ENCODE data around the gene LYVE1. TPM values are rescaled to one million over a fixed set of nuclear protein-coding genes. Genes with fewer than 3 reads are reported as not detected.

LYVE1 gene
- total and polyA plus RNA-seq, 5 donors from 2014 or later: not detected

GRCh38 chr11:10605941-10606381 lies 37.5 kb upstream of the LYVE1 start:
- Histone ChIP-seq H3K36me3 (ENCODE audit: control insufficient read depth, insufficient read depth, low read length) (no peaks in the 10 kb centered on the region), H3K4me3 (ENCODE audit: low read depth, low read length) (no peak overlapping the region), H3K27me3 (ENCODE audit: control insufficient read depth, insufficient read depth, low read length) (peaks cover 2% of the 10 kb centered on the region), H3K4me1 (ENCODE audit: control insufficient read depth, insufficient read depth, low read length, poor library complexity, severe bottlenecking) (no peaks in the 10 kb centered on the region), H3K9me3 (ENCODE audit: control insufficient read depth in 2 of 2, low read length in 2 of 2) (no peaks in the 10 kb centered on the region), H3K27ac (ENCODE audit: insufficient read depth, low read length, poor library complexity, severe bottlenecking) (no peak overlapping the region)
- H3K9me3 Mint-ChIP-seq: no peaks in the 10 kb centered on the region
- H3K36me3 Mint-ChIP-seq: no peaks in the 10 kb centered on the region
- peaks cover 24% of the 10 kb centered on the region for H3K27me3 Mint-ChIP-seq
- no peak overlapping the region for H3K4me3 Mint-ChIP-seq
- DNase-seq: no peak
- ATAC-seq (ENCODE audit: low read depth in 2 of 2): no peak
- no peaks in the 10 kb centered on the region for H3K4me1 Mint-ChIP-seq
- no peak overlapping the region for H3K27ac Mint-ChIP-seq

- H3K36me3 ChIP-seq (ENCODE audit: control insufficient read depth, insufficient read depth, low read length): no peaks in the 10 kb centered on the region
- H3K4me1 ChIP-seq (ENCODE audit: control insufficient read depth, insufficient read depth, low read length, poor library complexity, severe bottlenecking): no peaks in the 10 kb centered on the region
- ATAC-seq (ENCODE audit: low read depth in 2 of 2): no peak
- Mint-ChIP-seq H3K27ac (no peak overlapping the region), H3K4me1 (no peaks in the 10 kb centered on the region), H3K4me3 (no peak overlapping the region), H3K36me3 (no peaks in the 10 kb centered on the region), H3K27me3 (peaks cover 18% of the 10 kb centered on the region), H3K9me3 (peaks cover 0 to 3% (median 0%) of the 10 kb centered on the region in 7 donors)
- no peak for DNase-seq
- H3K27me3 ChIP-seq (ENCODE audit: control insufficient read depth, insufficient read depth, low read length): no peaks in the 10 kb centered on the region
- no peaks in the 10 kb centered on the region for H3K9me3 ChIP-seq (ENCODE audit: control insufficient read depth in 2 of 2, low read length in 2 of 2)
- H3K4me3 ChIP-seq (ENCODE audit: low read depth, low read length): no peak overlapping the region
- no peak overlapping the region for H3K27ac ChIP-seq (ENCODE audit: insufficient read depth, low read length, poor library complexity, severe bottlenecking)
Measured at GRCh38 chr11:10604798-10605197, 36.3 kb upstream of the LYVE1 start.

DNA sequence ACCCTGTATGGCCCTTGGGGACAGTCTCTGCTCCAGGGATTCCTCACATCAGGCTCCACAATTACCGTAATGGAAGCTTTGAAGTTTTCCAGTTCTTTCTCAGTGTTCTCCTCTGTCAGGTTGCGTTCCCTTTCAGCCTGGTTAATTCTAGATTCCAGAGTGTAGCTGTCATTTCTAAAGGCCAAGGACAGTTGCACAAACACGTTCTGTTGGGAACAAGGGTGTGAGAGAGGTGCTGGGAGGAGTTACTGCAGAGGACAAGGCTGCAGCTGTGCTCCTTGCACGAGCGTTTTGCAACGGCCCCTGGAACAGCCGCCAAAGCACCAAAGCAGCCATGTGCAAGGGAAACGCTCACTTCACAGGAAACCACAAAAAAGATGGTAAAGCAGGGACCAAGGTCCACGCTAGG lies 35.9 kb upstream of the LYVE1 start:
- peaks cover 13% of the 10 kb centered on the region for H3K27me3 Mint-ChIP-seq
- H3K4me3 Mint-ChIP-seq: no peak overlapping the region
- no peak overlapping the region for H3K27ac ChIP-seq (ENCODE audit: insufficient read depth, low read length, poor library complexity, severe bottlenecking)
- ATAC-seq (ENCODE audit: low read depth in 2 of 2) (no peak), DNase-seq (no peak)
- H3K4me3 ChIP-seq (ENCODE audit: low read depth, low read length): no peak overlapping the region
- H3K36me3 Mint-ChIP-seq: no peaks in the 10 kb centered on the region
- H3K36me3 ChIP-seq (ENCODE audit: control insufficient read depth, insufficient read depth, low read length): no peaks in the 10 kb centered on the region
- no peaks in the 10 kb centered on the region for H3K4me1 Mint-ChIP-seq
- H3K27me3 ChIP-seq (ENCODE audit: control insufficient read depth, insufficient read depth, low read length): no peaks in the 10 kb centered on the region
- no peak overlapping the region for H3K27ac Mint-ChIP-seq
- no peaks in the 10 kb centered on the region for H3K9me3 ChIP-seq (ENCODE audit: control insufficient read depth in 2 of 2, low read length in 2 of 2)
- no peaks in the 10 kb centered on the region for H3K4me1 ChIP-seq (ENCODE audit: control insufficient read depth, insufficient read depth, low read length, poor library complexity, severe bottlenecking)
- H3K9me3 Mint-ChIP-seq: peaks cover 0 to 3% (median 0%) of the 10 kb centered on the region in 7 donors

GRCh38 chr11:10603721-10604297 lies 35.3 kb upstream of the LYVE1 start:
- no peaks in the 10 kb centered on the region for H3K36me3 ChIP-seq (ENCODE audit: control insufficient read depth, insufficient read depth, low read length)
- no peak overlapping the region for H3K4me3 ChIP-seq (ENCODE audit: low read depth, low read length)
- no peaks in the 10 kb centered on the region for H3K9me3 ChIP-seq (ENCODE audit: control insufficient read depth in 2 of 2, low read length in 2 of 2)
- H3K27me3 Mint-ChIP-seq: peaks cover 12% of the 10 kb centered on the region
- ATAC-seq (ENCODE audit: low read depth in 2 of 2) (no peak), DNase-seq (no peak)
- H3K27me3 ChIP-seq (ENCODE audit: control insufficient read depth, insufficient read depth, low read length): peaks cover 3% of the 10 kb centered on the region
- no peaks in the 10 kb centered on the region for H3K4me1 ChIP-seq (ENCODE audit: control insufficient read depth, insufficient read depth, low read length, poor library complexity, severe bottlenecking)
- H3K9me3 Mint-ChIP-seq: peaks cover 0 to 3% (median 0%) of the 10 kb centered on the region in 7 donors
- no peak overlapping the region for H3K27ac Mint-ChIP-seq
- no peaks in the 10 kb centered on the region for H3K4me1 Mint-ChIP-seq
- H3K27ac ChIP-seq (ENCODE audit: insufficient read depth, low read length, poor library complexity, severe bottlenecking): no peak overlapping the region
- H3K4me3 Mint-ChIP-seq: no peak overlapping the region
- H3K36me3 Mint-ChIP-seq: no peaks in the 10 kb centered on the region

GRCh38 chr11:10602945-10603344 lies 34.5 kb upstream of the LYVE1 start:
- Histone ChIP-seq H3K27ac (ENCODE audit: insufficient read depth, low read length, poor library complexity, severe bottlenecking) (no peak overlapping the region), H3K4me1 (ENCODE audit: control insufficient read depth, insufficient read depth, low read length, poor library complexity, severe bottlenecking) (no peaks in the 10 kb centered on the region), H3K27me3 (ENCODE audit: control insufficient read depth, insufficient read depth, low read length) (peaks cover 3% of the 10 kb centered on the region), H3K36me3 (ENCODE audit: control insufficient read depth, insufficient read depth, low read length) (no peaks in the 10 kb centered on the region), H3K4me3 (ENCODE audit: low read depth, low read length) (no peak overlapping the region), H3K9me3 (ENCODE audit: control insufficient read depth in 2 of 2, low read length in 2 of 2) (no peaks in the 10 kb centered on the region)
- no peak overlapping the region for H3K4me3 Mint-ChIP-seq
- H3K36me3 Mint-ChIP-seq: no peaks in the 10 kb centered on the region
- H3K9me3 Mint-ChIP-seq: peaks cover 0 to 3% (median 0%) of the 10 kb centered on the region in 7 donors
- no peak for DNase-seq
- H3K27ac Mint-ChIP-seq: no peak overlapping the region
- no peaks in the 10 kb centered on the region for H3K4me1 Mint-ChIP-seq
- peaks cover 8% of the 10 kb centered on the region for H3K27me3 Mint-ChIP-seq
- ATAC-seq (ENCODE audit: low read depth in 2 of 2): no peak

GRCh38 chr11:10602366-10602765 lies 33.9 kb upstream of the LYVE1 start:
- Mint-ChIP-seq H3K4me3 (no peak overlapping the region), H3K4me1 (no peaks in the 10 kb centered on the region), H3K27me3 (peaks cover 8% of the 10 kb centered on the region), H3K9me3 (peaks cover 0 to 3% (median 0%) of the 10 kb centered on the region in 7 donors), H3K27ac (no peak overlapping the region), H3K36me3 (no peaks in the 10 kb centered on the region)
- no peak for ATAC-seq (ENCODE audit: low read depth in 2 of 2)
- no peaks in the 10 kb centered on the region for H3K4me1 ChIP-seq (ENCODE audit: control insufficient read depth, insufficient read depth, low read length, poor library complexity, severe bottlenecking)
- no peaks in the 10 kb centered on the region for H3K36me3 ChIP-seq (ENCODE audit: control insufficient read depth, insufficient read depth, low read length)
- no peak overlapping the region for H3K27ac ChIP-seq (ENCODE audit: insufficient read depth, low read length, poor library complexity, severe bottlenecking)
- H3K9me3 ChIP-seq (ENCODE audit: control insufficient read depth in 2 of 2, low read length in 2 of 2): no peaks in the 10 kb centered on the region
- H3K4me3 ChIP-seq (ENCODE audit: low read depth, low read length): no peak overlapping the region
- DNase-seq: no peak
- H3K27me3 ChIP-seq (ENCODE audit: control insufficient read depth, insufficient read depth, low read length): peaks cover 3% of the 10 kb centered on the region

DNA sequence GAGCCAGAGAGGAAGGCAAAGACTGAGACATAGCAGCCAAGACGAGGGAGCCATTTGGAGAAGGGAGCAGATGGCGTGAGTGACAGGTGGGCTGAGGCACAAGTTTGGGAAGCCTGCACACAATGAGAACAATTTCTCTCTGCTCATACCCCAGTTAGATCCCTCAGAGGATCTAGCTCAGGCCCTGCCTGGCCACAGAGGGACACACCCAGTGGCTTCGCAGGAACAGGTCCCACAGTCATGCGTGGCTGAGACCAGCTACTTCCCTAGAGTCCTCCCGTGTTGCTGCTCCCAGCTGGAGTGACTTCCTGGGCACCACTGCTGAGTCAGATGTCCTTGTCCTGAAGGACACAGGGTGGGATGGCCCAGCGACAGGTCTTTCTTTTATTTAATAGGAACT lies 33.4 kb upstream of the LYVE1 start:
- Histone ChIP-seq H3K27ac (ENCODE audit: insufficient read depth, low read length, poor library complexity, severe bottlenecking) (no peak overlapping the region), H3K4me3 (ENCODE audit: low read depth, low read length) (no peak overlapping the region), H3K27me3 (ENCODE audit: control insufficient read depth, insufficient read depth, low read length) (peaks cover 3% of the 10 kb centered on the region), H3K9me3 (ENCODE audit: control insufficient read depth in 2 of 2, low read length in 2 of 2) (no peaks in the 10 kb centered on the region), H3K36me3 (ENCODE audit: control insufficient read depth, insufficient read depth, low read length) (no peaks in the 10 kb centered on the region), H3K4me1 (ENCODE audit: control insufficient read depth, insufficient read depth, low read length, poor library complexity, severe bottlenecking) (no peaks in the 10 kb centered on the region)
- no peak overlapping the region for H3K27ac Mint-ChIP-seq
- H3K4me1 Mint-ChIP-seq: no peaks in the 10 kb centered on the region
- no peaks in the 10 kb centered on the region for H3K36me3 Mint-ChIP-seq
- DNase-seq: no peak
- peaks cover 8% of the 10 kb centered on the region for H3K27me3 Mint-ChIP-seq
- peaks cover 0 to 3% (median 0%) of the 10 kb centered on the region in 7 donors for H3K9me3 Mint-ChIP-seq
- ATAC-seq (ENCODE audit: low read depth in 2 of 2): no peak
- no peak overlapping the region for H3K4me3 Mint-ChIP-seq

- Histone ChIP-seq H3K27ac (ENCODE audit: insufficient read depth, low read length, poor library complexity, severe bottlenecking) (no peak overlapping the region), H3K9me3 (ENCODE audit: control insufficient read depth in 2 of 2, low read length in 2 of 2) (no peaks in the 10 kb centered on the region), H3K4me1 (ENCODE audit: control insufficient read depth, insufficient read depth, low read length, poor library complexity, severe bottlenecking) (no peaks in the 10 kb centered on the region), H3K36me3 (ENCODE audit: control insufficient read depth, insufficient read depth, low read length) (no peaks in the 10 kb centered on the region), H3K27me3 (ENCODE audit: control insufficient read depth, insufficient read depth, low read length) (peaks cover 3% of the 10 kb centered on the region), H3K4me3 (ENCODE audit: low read depth, low read length) (no peak overlapping the region)
- peaks cover 0 to 3% (median 0%) of the 10 kb centered on the region in 7 donors for H3K9me3 Mint-ChIP-seq
- no peaks in the 10 kb centered on the region for H3K36me3 Mint-ChIP-seq
- DNase-seq (no peak), ATAC-seq (ENCODE audit: low read depth in 2 of 2) (no peak)
- no peak overlapping the region for H3K27ac Mint-ChIP-seq
- H3K4me1 Mint-ChIP-seq: no peaks in the 10 kb centered on the region
- peaks cover 8% of the 10 kb centered on the region for H3K27me3 Mint-ChIP-seq
- H3K4me3 Mint-ChIP-seq: no peak overlapping the region
Measured at GRCh38 chr11:10600570-10601248, 32.2 kb upstream of the LYVE1 start.

All from CD4-positive, CD25-positive, alpha-beta regulatory T cell (primary cell).